MM.1S (cell line): ENCODE measurements around the gene CFP.

Experiments used
- DNase-seq: peaks from one replicate; pipeline ENCODE4 v3.0.0-alpha.2; 2015
- H2AFZ ChIP-seq: fragments of 300-600 bp; sonication (generic); 2 replicates; pipeline ENCODE4 v1.6.0; 2016; ENCODE audit warnings: antibody characterized with exemption, low read length
- H3F3A ChIP-seq: fragments of 300-600 bp; sonication (generic); 2 replicates; pipeline ENCODE4 v1.6.1; 2016; ENCODE audit warnings: mild to moderate bottlenecking, antibody characterized with exemption, low read length, moderate library complexity, mixed read lengths; ENCODE audit not compliant: insufficient read depth
- H3K27ac ChIP-seq: fragments of 300-600 bp; sonication (generic); 2 replicates; pipeline ENCODE4 v1.5.1; 2016; ENCODE audit warnings: mild to moderate bottlenecking, low read length
- H3K27me3 ChIP-seq: fragments of 300-600 bp; sonication (generic); replicated peaks from 2 replicates; pipeline ENCODE4 v1.6.0; 2016; ENCODE audit warnings: low read length; ENCODE audit not compliant: insufficient read depth
- H3K36me3 ChIP-seq: fragments of 300-600 bp; sonication (generic); replicated peaks from 2 replicates; pipeline ENCODE4 v1.6.1; 2016; ENCODE audit warnings: mild to moderate bottlenecking, low read length, mixed read lengths; ENCODE audit not compliant: insufficient read depth
- H3K4me1 ChIP-seq: fragments of 300-600 bp; sonication (generic); 2 replicates; pipeline ENCODE4 v1.6.1; 2016; ENCODE audit warnings: low read length, mixed read lengths
- H3K4me2 ChIP-seq: fragments of 300-600 bp; sonication (generic); 2 replicates; pipeline ENCODE4 v1.6.0; 2016; ENCODE audit warnings: low read depth, low read length
- H3K4me3 ChIP-seq: fragments of 300-600 bp; sonication (generic); 2 replicates; pipeline ENCODE4 v1.5.1; 2016; ENCODE audit warnings: low read length, mixed read lengths
- H3K79me2 ChIP-seq: fragments of 300-600 bp; sonication (generic); 2 replicates; pipeline ENCODE4 v1.6.1; 2016; ENCODE audit warnings: mixed run types, low read length, mixed read lengths
- H3K9ac ChIP-seq: fragments of 300-600 bp; sonication (generic); 2 replicates; pipeline ENCODE4 v1.6.1; 2016; ENCODE audit warnings: low read length, mixed read lengths
- H3K9me2 ChIP-seq: fragments of 300-600 bp; sonication (generic); replicated peaks from 2 replicates; pipeline ENCODE4 v1.6.1; 2016; ENCODE audit warnings: mild to moderate bottlenecking, low read length, mixed read lengths; ENCODE audit not compliant: insufficient read depth
- H3K9me3 ChIP-seq: fragments of 300-600 bp; sonication (generic); replicated peaks from 2 replicates; pipeline ENCODE4 v1.6.1; 2016; ENCODE audit warnings: mild to moderate bottlenecking, low read length, mixed read lengths; ENCODE audit not compliant: insufficient read depth
- H4K20me1 ChIP-seq: fragments of 300-600 bp; sonication (generic); 2 replicates; pipeline ENCODE4 v1.6.1; 2016; ENCODE audit warnings: mild to moderate bottlenecking, low read length, moderate library complexity, mixed read lengths; ENCODE audit not compliant: insufficient read depth
- EZH2 ChIP-seq: fragments of 300-600 bp; sonication (generic); optimal IDR thresholded peaks from 2 replicates; pipeline ENCODE3; 2017; ENCODE audit warnings: low read depth, mild to moderate bottlenecking, antibody characterized with exemption, low read length, mixed read lengths
- EZH2phosphoT487 ChIP-seq: fragments of 300-600 bp; sonication (generic); IDR thresholded peaks from 2 replicates; pipeline ENCODE4 v1.6.1; 2018; ENCODE audit warnings: antibody characterized with exemption, low read length
- TF ChIP-seq, protein P1 (sequence below): fragments of 300-600 bp; sonication (generic); IDR thresholded peaks from 2 replicates; pipeline ENCODE4 v1.5.1; 2016; ENCODE audit warnings: antibody characterized with exemption, low read length, mixed read lengths

The CFP gene

DNA sequence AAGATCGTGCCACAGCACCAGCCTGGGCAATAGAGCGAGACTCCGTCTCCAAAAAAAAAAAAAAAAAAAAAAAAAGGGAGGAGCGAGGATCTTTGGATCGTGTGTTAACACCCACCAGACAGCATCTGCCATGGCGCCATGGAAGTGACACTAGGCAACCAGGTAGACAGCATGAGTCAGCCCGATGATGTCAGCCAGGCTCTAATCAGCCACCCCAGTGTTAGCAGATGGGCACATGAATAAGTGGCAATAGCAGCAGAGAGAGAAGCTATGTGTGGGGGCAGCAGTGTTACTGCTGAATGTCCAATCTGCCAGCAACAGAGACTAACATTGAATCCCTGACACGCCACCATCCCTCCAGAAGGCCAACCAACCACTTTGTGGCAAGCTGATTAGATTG is 16.6 kb downstream of the CFP start:
- Histone ChIP-seq H3K4me2 (no peak overlapping the region), H3K9me2 (no peaks in the 10 kb centered on the region), H3F3A (no peaks in the 10 kb centered on the region), H2AFZ (no peak overlapping the region), H3K36me3 (no peaks in the 10 kb centered on the region), H3K9me3 (no peaks in the 10 kb centered on the region), H3K4me1 (no peaks in the 10 kb centered on the region), H3K27ac (no peak overlapping the region), H3K27me3 (no peaks in the 10 kb centered on the region), H3K9ac (no peak overlapping the region), H3K4me3 (no peak overlapping the region), H3K79me2 (no peaks in the 10 kb centered on the region), H4K20me1 (no peaks in the 10 kb centered on the region)
- TF ChIP-seq, protein P1, sequence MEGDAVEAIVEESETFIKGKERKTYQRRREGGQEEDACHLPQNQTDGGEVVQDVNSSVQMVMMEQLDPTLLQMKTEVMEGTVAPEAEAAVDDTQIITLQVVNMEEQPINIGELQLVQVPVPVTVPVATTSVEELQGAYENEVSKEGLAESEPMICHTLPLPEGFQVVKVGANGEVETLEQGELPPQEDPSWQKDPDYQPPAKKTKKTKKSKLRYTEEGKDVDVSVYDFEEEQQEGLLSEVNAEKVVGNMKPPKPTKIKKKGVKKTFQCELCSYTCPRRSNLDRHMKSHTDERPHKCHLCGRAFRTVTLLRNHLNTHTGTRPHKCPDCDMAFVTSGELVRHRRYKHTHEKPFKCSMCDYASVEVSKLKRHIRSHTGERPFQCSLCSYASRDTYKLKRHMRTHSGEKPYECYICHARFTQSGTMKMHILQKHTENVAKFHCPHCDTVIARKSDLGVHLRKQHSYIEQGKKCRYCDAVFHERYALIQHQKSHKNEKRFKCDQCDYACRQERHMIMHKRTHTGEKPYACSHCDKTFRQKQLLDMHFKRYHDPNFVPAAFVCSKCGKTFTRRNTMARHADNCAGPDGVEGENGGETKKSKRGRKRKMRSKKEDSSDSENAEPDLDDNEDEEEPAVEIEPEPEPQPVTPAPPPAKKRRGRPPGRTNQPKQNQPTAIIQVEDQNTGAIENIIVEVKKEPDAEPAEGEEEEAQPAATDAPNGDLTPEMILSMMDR: no peak
- no peak for TF ChIP-seq EZH2phosphoT487
- no peak for TF ChIP-seq EZH2
- no peak for DNase-seq

DNA sequence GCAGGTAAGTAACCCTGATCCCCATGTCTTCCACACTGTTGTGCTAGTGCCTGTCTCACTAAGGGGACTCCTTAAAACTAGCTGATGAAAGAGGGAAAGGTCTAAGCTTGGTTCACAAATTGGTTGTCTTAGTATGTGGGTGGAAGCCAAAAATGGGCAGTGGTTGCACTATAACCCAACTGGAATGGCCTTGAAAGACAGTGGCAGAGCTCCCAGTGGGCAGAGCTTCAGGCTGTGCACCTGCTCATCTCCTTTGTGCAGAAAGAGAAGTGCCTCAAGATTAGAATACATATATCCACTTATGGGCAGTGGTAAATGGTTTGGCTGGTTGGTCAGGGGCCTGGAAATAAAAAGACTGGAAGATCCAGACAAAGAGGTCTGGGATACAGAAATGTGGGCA is 17.3 kb downstream of the CFP start:
- TF ChIP-seq EZH2phosphoT487 (no peak), EZH2 (no peak)
- TF ChIP-seq, protein P1: no peak
- no peak for DNase-seq
- Histone ChIP-seq H3K9me2 (no peaks in the 10 kb centered on the region), H4K20me1 (no peaks in the 10 kb centered on the region), H3F3A (no peaks in the 10 kb centered on the region), H3K79me2 (no peaks in the 10 kb centered on the region), H3K4me1 (no peaks in the 10 kb centered on the region), H3K27ac (no peak overlapping the region), H3K27me3 (no peaks in the 10 kb centered on the region), H3K9ac (no peak overlapping the region), H3K4me3 (no peak overlapping the region), H3K4me2 (no peak overlapping the region), H3K36me3 (no peaks in the 10 kb centered on the region), H2AFZ (no peak overlapping the region), H3K9me3 (no peaks in the 10 kb centered on the region)

DNA sequence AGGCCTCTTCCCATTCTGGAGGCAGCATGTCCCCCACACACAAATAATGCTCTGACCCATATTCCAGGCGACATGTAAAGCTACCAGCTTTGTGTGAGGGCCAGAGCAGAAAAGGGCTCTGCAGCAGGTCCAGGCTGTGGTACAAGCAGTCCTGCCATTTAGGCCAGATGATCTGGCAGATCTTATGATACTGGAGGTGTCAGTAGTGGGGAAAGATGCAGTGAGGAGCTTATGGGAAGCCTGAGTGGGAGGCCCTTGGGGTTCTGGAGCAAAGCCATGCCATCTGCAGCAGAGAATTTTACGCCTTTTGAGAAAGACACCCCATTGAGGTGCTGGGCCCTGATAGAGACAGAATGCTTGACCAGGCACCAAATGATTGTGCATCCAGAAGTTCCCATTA is 17.8 kb downstream of the CFP start:
- H3K27me3 ChIP-seq: no peaks in the 10 kb centered on the region
- no peak overlapping the region for H3K9ac ChIP-seq
- no peak for TF ChIP-seq EZH2phosphoT487
- TF ChIP-seq, protein P1: no peak
- no peak for TF ChIP-seq EZH2
- H3K4me2 ChIP-seq: no peak overlapping the region
- H3K36me3 ChIP-seq: no peaks in the 10 kb centered on the region
- no peaks in the 10 kb centered on the region for H3K79me2 ChIP-seq
- H3K4me3 ChIP-seq: no peak overlapping the region
- no peaks in the 10 kb centered on the region for H4K20me1 ChIP-seq
- H3K9me2 ChIP-seq: no peaks in the 10 kb centered on the region
- no peaks in the 10 kb centered on the region for H3K9me3 ChIP-seq
- no peak overlapping the region for H3K27ac ChIP-seq
- H2AFZ ChIP-seq: no peak overlapping the region
- H3K4me1 ChIP-seq: no peaks in the 10 kb centered on the region
- H3F3A ChIP-seq: no peaks in the 10 kb centered on the region
- no peak for DNase-seq
